Stimulated activated CD4-positive, alpha-beta T cell treated with anti-CD3 and anti-CD28 coated beads, Interleukin-12 subunit alpha, Interleukin-12 subunit beta, amount 100 ng/mL, for 24 hours (primary cell): Measurements from ENCODE around the gene FNDC11.
A peak's percentile ranks its signal among the peaks of the same experiment; 100 is the strongest.
"Not testable (repeated sequence)": the region's sequence is repeated elsewhere in the genome, so short reads cannot be mapped to it uniquely, and the experiment has no call there.

Source experiments
- DNase-seq, 2 experiments: peaks; one replicate each; pipeline ENCODE4 v3.0.0-alpha.2; 2020; ENCODE audit warnings: low read depth in 2 of 2

Gene FNDC11

GRCh38 chr20:63553933-63554290 lies at the start of gene FNDC11:
FNDC11 (plus strand) TSS chr20:63554159; CDS start chr20:63555664, 1,505 bp downstream.
- DNase-seq: no peak

GRCh38 chr20:63504642-63505041 lies 49.3 kb upstream of the FNDC11 start:
- no peak for DNase-seq

- no peak for DNase-seq
These were observed 48.7 kb upstream of the FNDC11 start for GRCh38 chr20:63505281-63505680.

GRCh38 chr20:63505723-63506122 lies 48.2 kb upstream of the FNDC11 start:
- no peak for DNase-seq

GRCh38 chr20:63507083-63507743 lies 46.7 kb upstream of the FNDC11 start:
- DNase-seq: no peak

GRCh38 chr20:63508072-63508768 lies 45.7 kb upstream of the FNDC11 start:
- DNase-seq: no peak

GRCh38 chr20:63509088-63509564 lies 44.8 kb upstream of the FNDC11 start:
- DNase-seq: no peak

- no peak for DNase-seq
These were observed 40.8 kb upstream of the FNDC11 start for GRCh38 chr20:63513207-63513606.

GRCh38 chr20:63514520-63514919 lies 39.4 kb upstream of the FNDC11 start:
- not testable (repeated sequence) for DNase-seq

- no peak for DNase-seq
These were observed 36.3 kb upstream of the FNDC11 start for GRCh38 chr20:63517376-63518309.

- no peak for DNase-seq
These were observed 35.6 kb upstream of the FNDC11 start for GRCh38 chr20:63518351-63518861.

GRCh38 chr20:63518946-63519667 lies 34.9 kb upstream of the FNDC11 start:
- no peak for DNase-seq

GRCh38 chr20:63519668-63520503 lies 34.1 kb upstream of the FNDC11 start:
- peak; percentile 26 to 56 for DNase-seq

- DNase-seq: peak; percentile 70 to 72
These were observed 33.4 kb upstream of the FNDC11 start, which contains the start of gene PPDPF for GRCh38 chr20:63520504-63520933. PPDPF (plus strand) TSS chr20:63520765; CDS start chr20:63521309, 544 bp downstream.

- peak; percentile 42 to 51 for DNase-seq
These were observed 32.9 kb upstream of the FNDC11 start for GRCh38 chr20:63520934-63521601.

GRCh38 chr20:63521602-63522001 lies 32.4 kb upstream of the FNDC11 start:
- DNase-seq: no peak

- no peak for DNase-seq
These were observed 31.7 kb upstream of the FNDC11 start for GRCh38 chr20:63522091-63522868.

GRCh38 chr20:63522981-63523611 lies 30.9 kb upstream of the FNDC11 start:
- no peak for DNase-seq
